ENCODE results near the gene ARMC7.

DNA sequence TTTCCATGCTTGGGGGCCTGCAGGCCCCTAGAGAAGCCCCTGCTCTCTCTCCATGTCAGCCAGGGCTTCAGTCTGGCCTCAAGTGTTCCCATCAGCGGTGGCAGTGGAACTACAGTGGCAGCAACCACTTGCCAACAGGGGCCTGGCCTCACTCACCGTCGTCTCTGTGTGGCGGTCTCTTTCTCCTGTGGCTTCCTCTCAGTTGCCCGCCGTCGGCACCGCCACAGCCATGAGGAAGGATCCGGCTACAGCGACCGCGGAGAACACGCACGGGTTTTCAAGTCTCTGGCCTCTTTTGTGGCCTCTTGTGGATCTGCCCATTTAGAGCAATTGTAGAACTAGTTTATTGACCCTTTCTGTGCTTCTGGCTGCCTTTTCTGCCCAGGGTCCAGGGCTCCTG, 8.5 kb downstream of the ARMC7 start:
- no peak for TF ChIP-seq EZH2 (IDR thresholded peaks at IDR 0.05)
- TF ChIP-seq, protein P1, sequence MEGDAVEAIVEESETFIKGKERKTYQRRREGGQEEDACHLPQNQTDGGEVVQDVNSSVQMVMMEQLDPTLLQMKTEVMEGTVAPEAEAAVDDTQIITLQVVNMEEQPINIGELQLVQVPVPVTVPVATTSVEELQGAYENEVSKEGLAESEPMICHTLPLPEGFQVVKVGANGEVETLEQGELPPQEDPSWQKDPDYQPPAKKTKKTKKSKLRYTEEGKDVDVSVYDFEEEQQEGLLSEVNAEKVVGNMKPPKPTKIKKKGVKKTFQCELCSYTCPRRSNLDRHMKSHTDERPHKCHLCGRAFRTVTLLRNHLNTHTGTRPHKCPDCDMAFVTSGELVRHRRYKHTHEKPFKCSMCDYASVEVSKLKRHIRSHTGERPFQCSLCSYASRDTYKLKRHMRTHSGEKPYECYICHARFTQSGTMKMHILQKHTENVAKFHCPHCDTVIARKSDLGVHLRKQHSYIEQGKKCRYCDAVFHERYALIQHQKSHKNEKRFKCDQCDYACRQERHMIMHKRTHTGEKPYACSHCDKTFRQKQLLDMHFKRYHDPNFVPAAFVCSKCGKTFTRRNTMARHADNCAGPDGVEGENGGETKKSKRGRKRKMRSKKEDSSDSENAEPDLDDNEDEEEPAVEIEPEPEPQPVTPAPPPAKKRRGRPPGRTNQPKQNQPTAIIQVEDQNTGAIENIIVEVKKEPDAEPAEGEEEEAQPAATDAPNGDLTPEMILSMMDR (IDR thresholded peaks at IDR 0.05): no peak
- TF ChIP-seq EZH2phosphoT487 (IDR thresholded peaks at IDR 0.05): no peak

All from neural progenitor cell (in vitro differentiated cells).